HG03060 (cell line): Measurements from ENCODE around the gene SAMM50.

Experiments
- ATAC-seq: cut with Tn5 transposase; IDR thresholded peaks from one replicate; pipeline ENCODE4 v1.9.1; 2021; ENCODE audit warnings: low read depth, moderate number of reproducible peaks; ENCODE audit not compliant: unreplicated experiment

The SAMM50 gene

GRCh38 chr22:43955040-43955882, at the start of gene SAMM50:
SAMM50 (plus strand) TSS chr22:43955442; CDS start chr22:43955578, 136 bp downstream.
- peak; percentile 74 for ATAC-seq

- ATAC-seq: no peak
Measured at GRCh38 chr22:43905681-43906080, 49.6 kb upstream of the SAMM50 start.

- ATAC-seq: no peak
Measured at GRCh38 chr22:43909708-43910107, 45.5 kb upstream of the SAMM50 start.

GRCh38 chr22:43910178-43910695, 45.0 kb upstream of the SAMM50 start:
- ATAC-seq: no peak

- no peak for ATAC-seq
Measured at GRCh38 chr22:43911351-43911750, 43.9 kb upstream of the SAMM50 start.

- no peak for ATAC-seq
Measured at GRCh38 chr22:43917521-43917920, 37.7 kb upstream of the SAMM50 start.

- ATAC-seq: no peak
Measured at GRCh38 chr22:43919106-43919973, 35.9 kb upstream of the SAMM50 start.

- ATAC-seq: no peak
Measured at GRCh38 chr22:43921370-43921769, 33.9 kb upstream of the SAMM50 start.

- no peak for ATAC-seq
Measured at GRCh38 chr22:43922123-43922522, 33.1 kb upstream of the SAMM50 start.

GRCh38 chr22:43923191-43923590, 32.1 kb upstream of the SAMM50 start:
- ATAC-seq: no peak

- no peak for ATAC-seq
Measured at GRCh38 chr22:43923631-43924464, 31.4 kb upstream of the SAMM50 start, which contains the start of gene PNPLA3. PNPLA3 (plus strand) TSS chr22:43923805; CDS start chr22:43923912, 107 bp downstream.

GRCh38 chr22:43924877-43925276, 30.4 kb upstream of the SAMM50 start:
- ATAC-seq: no peak

GRCh38 chr22:43925433-43926348, 29.6 kb upstream of the SAMM50 start:
- no peak for ATAC-seq

GRCh38 chr22:43926349-43926710, 28.9 kb upstream of the SAMM50 start:
- ATAC-seq: no peak

GRCh38 chr22:43928468-43928867, 26.8 kb upstream of the SAMM50 start:
- ATAC-seq: no peak

GRCh38 chr22:43928908-43929307, 26.3 kb upstream of the SAMM50 start:
- ATAC-seq: no peak

GRCh38 chr22:43931771-43932170, 23.5 kb upstream of the SAMM50 start:
- no peak for ATAC-seq

GRCh38 chr22:43941449-43941848, 13.8 kb upstream of the SAMM50 start:
- no peak for ATAC-seq
